T-helper 1 cell treated with Interleukin-12 subunit alpha and Interleukin-12 subunit beta and Interleukin-4 antibody, amounts not matched to agents 30 μg/mL and 1 μg/mL, for 36 hours (primary cell): Measurements from ENCODE around the gene ABHD14A.
"Not testable (repeated sequence)": the region's sequence is repeated elsewhere in the genome, so short reads cannot be mapped to it uniquely, and the experiment has no call there.

ENCODE experiments used
- H3K27ac Mint-ChIP-seq: one replicate; pipeline ENCODE4 v1.8.0; 2021; ENCODE audit warnings: mild to moderate bottlenecking, mixed read lengths
- H3K27me3 Mint-ChIP-seq: one replicate; pipeline ENCODE4 v1.8.0; 2021; ENCODE audit warnings: low read depth, mixed read lengths
- H3K36me3 Mint-ChIP-seq: one replicate; pipeline ENCODE4 v1.8.0; 2021; ENCODE audit warnings: low read depth, mixed read lengths
- H3K4me1 Mint-ChIP-seq: one replicate; pipeline ENCODE4 v1.8.0; 2021; ENCODE audit warnings: low read depth, mixed read lengths
- H3K4me3 Mint-ChIP-seq: one replicate; pipeline ENCODE4 v1.8.0; 2021; ENCODE audit warnings: mild to moderate bottlenecking, moderate library complexity, mixed read lengths
- H3K9me3 Mint-ChIP-seq: one replicate; pipeline ENCODE4 v1.8.0; 2021; ENCODE audit warnings: mixed read lengths

The ABHD14A gene

DNA sequence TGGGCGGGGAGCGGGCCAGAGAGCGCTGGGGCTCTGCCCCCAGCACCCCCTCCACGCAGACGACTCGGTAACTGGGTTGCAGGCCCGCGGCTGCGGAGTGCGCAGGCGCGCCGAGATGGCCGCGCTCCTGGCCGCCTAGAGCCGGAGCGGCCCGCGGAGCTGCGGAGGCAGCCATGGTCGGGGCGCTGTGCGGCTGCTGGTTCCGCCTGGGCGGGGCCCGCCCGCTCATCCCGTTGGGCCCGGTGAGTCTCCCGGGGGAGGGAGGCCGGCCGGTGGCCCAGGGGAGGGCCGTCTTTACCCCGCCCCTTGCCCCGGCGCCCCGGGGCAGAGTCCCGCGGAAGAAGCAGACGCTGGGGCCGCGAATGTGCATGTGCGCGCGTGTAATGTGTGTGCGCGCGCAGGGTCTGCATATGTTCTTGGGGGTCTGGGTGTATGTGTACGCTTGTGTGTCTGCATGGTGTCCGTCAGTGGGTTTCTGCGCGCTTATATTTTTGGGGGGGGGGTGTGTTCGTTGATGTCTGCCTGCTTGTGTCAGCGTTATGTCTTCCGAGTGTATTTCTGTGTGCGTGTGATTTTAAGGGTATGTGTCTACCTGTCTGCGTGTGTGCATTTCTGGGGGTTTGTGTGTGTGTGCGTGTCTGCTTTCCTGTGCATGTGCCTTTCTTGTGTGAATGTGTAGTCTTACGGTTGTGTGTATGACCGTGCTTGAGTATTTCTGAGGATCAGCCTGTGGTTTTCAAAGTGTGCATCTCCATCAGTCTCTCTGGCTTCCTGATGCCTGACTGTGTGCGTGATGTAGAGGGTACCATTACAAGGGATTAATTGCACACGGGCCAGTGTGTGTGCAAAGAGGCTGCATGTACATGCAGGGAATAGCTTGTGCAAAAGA lies at the start of gene ABHD14A:
ABHD14A (plus strand) TSS at position 102 of the 889 bp plus-strand sequence; CDS start at position 174, 72 bp downstream.
- H3K27ac Mint-ChIP-seq, result peak within 1 kb of the TSS; percentile 88
- peak within 1 kb of the TSS; percentile 94 for H3K4me3 Mint-ChIP-seq
- peaks cover 23% of the 10 kb centered on the region for H3K4me1 Mint-ChIP-seq
- H3K9me3 Mint-ChIP-seq, result no peaks in the 10 kb centered on the region
- no peaks in the 10 kb centered on the region for H3K27me3 Mint-ChIP-seq
- no peaks in the 10 kb centered on the region for H3K36me3 Mint-ChIP-seq

DNA sequence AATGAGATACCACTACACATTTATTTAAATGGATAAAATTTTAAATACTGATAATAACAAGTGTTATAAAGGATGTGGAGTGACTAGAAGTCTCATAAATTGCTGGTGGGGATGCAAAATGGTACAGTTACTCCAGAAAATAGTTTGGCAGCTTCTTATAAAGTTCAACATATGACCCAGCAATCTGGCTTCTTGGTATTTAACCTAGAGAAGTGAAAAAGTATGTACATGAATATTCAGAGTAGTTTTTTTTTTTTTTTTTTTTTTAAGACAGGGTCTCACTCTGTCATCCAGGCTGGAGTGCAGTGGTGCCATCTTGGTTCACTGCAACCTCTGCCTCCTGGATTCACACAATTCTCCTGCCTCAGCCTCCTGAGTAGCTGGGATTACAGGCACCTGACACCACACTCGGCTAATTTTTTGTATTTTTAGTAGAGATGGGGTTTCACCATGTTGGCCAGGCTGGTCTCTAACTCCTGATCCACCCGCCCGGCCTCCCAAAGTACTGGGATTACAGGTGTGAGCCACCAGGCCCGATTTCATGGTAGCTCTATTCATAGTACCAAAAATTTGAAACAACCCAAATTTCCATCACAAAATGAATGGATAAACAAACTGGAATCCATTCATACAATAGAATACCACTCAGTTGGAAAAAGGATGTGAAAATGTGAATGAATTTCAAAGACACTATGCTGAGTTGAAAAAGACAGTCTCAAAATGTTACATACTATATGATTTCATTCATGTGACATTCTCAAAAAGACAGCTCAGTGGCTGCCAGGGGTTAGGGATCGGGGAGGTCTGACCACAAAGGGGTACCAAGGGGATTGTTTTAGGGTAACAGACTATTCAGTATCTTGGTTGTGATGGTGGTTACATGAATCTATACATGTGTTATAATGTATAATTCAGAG lies 47.5 kb upstream of the ABHD14A start:
- Mint-ChIP-seq H3K4me3 (no peak overlapping the region), H3K27me3 (no peaks in the 10 kb centered on the region), H3K27ac (no peak overlapping the region), H3K9me3 (no peaks in the 10 kb centered on the region), H3K4me1 (no peaks in the 10 kb centered on the region), H3K36me3 (peaks cover 2% of the 10 kb centered on the region)

DNA sequence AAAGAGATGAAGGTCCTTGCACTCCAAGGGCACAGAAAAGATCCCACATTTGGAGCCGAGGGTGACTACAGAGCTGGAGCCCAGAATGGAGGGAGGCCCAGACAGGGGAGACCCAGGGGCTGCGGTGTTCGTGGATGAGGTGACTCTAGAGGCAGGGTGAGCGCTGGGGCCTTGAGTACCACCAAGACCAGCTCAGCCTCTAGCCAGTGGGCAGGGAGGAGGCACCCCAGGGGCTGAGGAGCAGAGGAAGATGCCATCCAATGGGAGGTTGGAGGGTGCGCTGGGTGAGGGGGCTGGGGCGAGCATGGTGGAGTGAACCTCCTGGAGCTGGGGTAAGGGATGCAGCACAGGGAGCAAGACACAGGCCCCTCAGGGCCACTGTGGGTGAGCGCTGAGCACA lies 46.4 kb upstream of the ABHD14A start:
- Mint-ChIP-seq H3K27ac (no peak overlapping the region), H3K36me3 (peaks cover 2% of the 10 kb centered on the region), H3K4me1 (no peaks in the 10 kb centered on the region), H3K9me3 (no peaks in the 10 kb centered on the region), H3K4me3 (no peak overlapping the region), H3K27me3 (no peaks in the 10 kb centered on the region)

DNA sequence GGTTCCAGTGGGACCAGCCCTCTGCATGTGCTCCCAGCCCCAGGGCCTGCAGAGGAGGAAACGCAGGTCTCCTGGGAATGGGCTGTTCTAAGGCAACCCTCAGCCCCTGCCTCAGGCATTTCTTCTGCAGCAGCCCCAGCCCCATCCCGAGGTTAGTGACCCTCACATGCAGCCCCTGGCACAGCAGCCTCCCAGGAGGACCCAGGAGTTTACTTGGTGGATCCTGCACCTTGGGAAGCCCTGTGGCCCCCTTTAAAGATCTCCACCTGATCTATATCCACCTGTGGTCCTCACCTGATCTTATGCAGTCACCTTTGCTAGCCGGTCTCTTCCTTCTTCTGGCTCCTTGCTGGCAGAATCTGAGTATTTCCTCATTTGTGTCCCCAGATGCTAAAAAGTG lies 45.9 kb upstream of the ABHD14A start:
- H3K4me1 Mint-ChIP-seq, H3K27ac Mint-ChIP-seq, H3K9me3 Mint-ChIP-seq, H3K4me3 Mint-ChIP-seq, H3K36me3 Mint-ChIP-seq, H3K27me3 Mint-ChIP-seq: not testable (repeated sequence)

DNA sequence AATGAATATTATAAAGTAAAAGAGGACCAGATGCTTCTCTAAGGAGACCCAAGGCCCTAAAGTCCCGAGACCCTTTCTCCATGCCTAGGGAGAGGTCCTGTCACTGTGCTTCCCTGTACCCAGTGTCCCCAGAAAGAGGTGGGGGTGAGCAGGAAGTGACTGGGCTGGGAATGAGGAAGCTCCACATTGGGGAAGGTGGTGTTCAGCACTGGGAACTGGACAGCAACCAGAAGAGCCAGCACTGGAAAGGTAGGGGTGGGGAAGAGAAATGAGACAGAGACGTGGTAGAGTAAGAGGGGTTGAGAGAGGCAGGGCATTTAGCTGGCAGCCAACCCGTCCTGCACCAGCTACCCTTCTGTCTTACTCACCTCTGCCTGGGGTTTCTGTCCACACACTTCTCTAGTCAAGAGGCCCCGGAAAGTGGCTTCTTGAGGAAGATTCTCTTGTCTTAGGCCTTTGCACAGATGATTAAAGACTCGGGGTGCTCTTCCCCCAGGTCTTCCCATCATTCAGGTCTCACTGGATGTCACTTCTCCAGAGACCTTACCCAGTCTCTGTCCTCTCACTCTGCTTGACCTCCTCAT lies 45.4 kb upstream of the ABHD14A start:
- no peaks in the 10 kb centered on the region for H3K4me1 Mint-ChIP-seq
- no peak overlapping the region for H3K4me3 Mint-ChIP-seq
- no peaks in the 10 kb centered on the region for H3K9me3 Mint-ChIP-seq
- no peaks in the 10 kb centered on the region for H3K27me3 Mint-ChIP-seq
- no peak overlapping the region for H3K27ac Mint-ChIP-seq
- peaks cover 4% of the 10 kb centered on the region for H3K36me3 Mint-ChIP-seq

DNA sequence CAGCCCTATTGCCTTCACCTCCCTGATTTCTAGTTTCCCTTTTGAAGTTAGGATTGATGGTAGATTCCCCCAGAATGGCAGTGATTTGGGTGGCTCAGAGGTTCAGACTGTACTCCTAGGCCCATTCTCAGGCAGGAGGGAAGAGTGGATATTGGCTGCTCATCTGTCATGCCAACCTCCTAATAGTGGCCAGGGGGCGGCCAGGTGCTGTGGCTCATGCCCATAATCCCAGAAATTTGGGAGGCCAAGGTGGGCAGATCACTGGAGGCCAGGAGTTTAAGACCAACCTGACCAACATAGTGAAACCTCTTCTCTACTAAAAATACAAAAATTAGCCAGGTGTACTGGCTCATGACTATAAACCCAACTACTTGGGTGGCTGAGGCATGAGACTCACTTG lies 44.4 kb upstream of the ABHD14A start:
- no peak overlapping the region for H3K27ac Mint-ChIP-seq
- peaks cover 4% of the 10 kb centered on the region for H3K36me3 Mint-ChIP-seq
- no peaks in the 10 kb centered on the region for H3K27me3 Mint-ChIP-seq
- no peaks in the 10 kb centered on the region for H3K9me3 Mint-ChIP-seq
- H3K4me1 Mint-ChIP-seq, result no peaks in the 10 kb centered on the region
- no peak overlapping the region for H3K4me3 Mint-ChIP-seq

DNA sequence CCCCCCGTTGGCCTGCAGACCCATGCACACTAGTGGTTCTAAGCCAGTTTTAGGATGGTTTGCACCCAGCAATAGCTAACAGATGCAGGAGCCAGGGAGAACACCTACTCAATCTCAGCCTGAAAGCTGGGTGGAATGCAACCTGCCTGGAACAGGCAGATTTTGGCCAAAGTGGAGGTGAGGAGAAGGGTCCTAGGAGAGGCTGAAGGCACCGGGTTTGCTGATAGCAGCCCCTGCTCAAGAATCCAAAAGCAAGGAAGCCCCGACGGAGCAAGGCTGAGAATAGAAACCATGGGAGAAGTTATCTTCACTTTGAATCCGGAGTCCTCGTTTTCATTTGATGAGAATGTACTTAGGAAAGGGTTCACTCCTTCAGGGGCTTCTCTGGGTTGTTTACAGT lies 43.1 kb upstream of the ABHD14A start:
- Mint-ChIP-seq H3K27me3 (no peaks in the 10 kb centered on the region), H3K27ac (no peak overlapping the region), H3K4me3 (no peak overlapping the region), H3K4me1 (no peaks in the 10 kb centered on the region), H3K36me3 (peaks cover 6% of the 10 kb centered on the region), H3K9me3 (no peaks in the 10 kb centered on the region)

DNA sequence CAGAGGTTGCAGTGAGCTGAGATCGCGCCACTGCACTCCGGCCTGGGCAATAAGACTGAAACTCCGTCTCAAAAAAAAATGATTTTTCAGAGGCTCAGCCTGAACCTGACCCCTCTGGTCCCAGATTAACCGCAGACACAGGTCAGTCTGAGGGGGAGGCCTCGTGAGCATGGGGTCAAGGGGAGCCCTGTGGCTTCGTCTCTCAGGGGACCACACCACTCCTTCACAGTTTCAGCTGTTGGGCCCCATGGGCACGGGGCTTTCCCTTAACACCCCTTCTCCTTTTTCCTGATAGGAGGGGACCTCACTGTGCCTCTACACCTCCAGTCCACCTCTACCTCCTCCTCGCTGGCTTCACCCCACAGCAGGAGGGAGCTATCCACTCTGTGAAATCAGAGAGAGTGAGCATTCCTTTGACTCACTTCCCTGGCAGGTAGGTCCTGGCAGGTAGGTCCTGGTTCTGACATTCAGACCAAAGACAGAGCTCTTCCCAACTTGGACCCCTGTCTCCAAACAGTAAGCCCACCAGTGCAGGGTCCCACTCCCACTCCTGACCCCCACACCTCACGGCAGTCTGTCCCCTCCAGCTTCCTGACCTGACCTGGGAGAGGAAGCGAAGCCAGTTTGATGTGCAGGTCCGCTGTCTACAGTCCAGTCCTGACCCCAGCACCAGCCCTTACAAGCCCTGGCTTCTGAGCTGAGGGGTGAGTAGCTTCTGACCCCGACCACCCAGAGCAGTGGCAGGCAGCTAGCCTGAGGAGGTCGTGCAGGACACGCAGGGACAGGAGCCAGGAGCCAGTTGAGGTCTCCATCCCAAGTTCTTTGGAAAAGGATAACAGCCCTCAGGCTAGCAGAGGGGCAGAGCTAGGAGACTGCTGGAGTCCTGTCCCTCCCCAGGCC lies 42.1 kb upstream of the ABHD14A start:
- H3K27me3 Mint-ChIP-seq, result no peaks in the 10 kb centered on the region
- H3K36me3 Mint-ChIP-seq, result peaks cover 12% of the 10 kb centered on the region
- no peak overlapping the region for H3K27ac Mint-ChIP-seq
- H3K9me3 Mint-ChIP-seq, result no peaks in the 10 kb centered on the region
- no peak overlapping the region for H3K4me3 Mint-ChIP-seq
- no peaks in the 10 kb centered on the region for H3K4me1 Mint-ChIP-seq

DNA sequence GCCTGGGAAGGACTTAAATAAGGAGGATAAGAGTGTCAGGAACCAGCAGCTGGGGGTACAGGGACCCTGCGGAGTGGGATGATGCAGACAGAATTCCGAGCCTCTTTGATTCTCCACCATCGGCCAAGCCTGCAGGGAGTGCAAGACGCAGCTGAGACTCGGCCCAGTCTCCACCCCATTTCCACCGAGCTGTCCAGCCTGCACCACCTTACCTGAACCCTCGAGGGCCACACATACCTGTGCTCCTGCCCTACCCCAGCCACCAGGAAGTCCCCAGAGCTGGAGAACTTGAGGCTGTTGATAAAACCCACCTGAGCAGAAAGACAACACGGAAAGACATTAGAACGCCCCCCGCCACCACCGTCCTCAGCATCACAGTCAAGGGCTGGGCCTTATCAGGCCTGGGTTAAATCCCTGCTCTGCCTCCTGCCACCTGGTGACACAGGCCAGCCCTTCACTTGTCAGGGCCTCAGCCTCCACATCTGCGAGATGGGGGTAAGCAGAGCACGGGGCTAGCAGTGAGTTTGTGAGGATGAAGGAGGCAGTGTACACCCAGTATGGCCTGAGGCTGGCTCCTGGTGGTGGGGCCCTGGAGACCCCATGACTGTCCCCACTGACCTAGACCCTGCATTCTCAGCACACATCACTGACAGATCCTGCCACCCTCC lies 41.3 kb upstream of the ABHD14A start:
- H3K27ac Mint-ChIP-seq, result no peak overlapping the region
- no peaks in the 10 kb centered on the region for H3K9me3 Mint-ChIP-seq
- no peak overlapping the region for H3K4me3 Mint-ChIP-seq
- H3K4me1 Mint-ChIP-seq, result peaks cover 3% of the 10 kb centered on the region
- peaks cover 14% of the 10 kb centered on the region for H3K36me3 Mint-ChIP-seq
- H3K27me3 Mint-ChIP-seq, result no peaks in the 10 kb centered on the region

DNA sequence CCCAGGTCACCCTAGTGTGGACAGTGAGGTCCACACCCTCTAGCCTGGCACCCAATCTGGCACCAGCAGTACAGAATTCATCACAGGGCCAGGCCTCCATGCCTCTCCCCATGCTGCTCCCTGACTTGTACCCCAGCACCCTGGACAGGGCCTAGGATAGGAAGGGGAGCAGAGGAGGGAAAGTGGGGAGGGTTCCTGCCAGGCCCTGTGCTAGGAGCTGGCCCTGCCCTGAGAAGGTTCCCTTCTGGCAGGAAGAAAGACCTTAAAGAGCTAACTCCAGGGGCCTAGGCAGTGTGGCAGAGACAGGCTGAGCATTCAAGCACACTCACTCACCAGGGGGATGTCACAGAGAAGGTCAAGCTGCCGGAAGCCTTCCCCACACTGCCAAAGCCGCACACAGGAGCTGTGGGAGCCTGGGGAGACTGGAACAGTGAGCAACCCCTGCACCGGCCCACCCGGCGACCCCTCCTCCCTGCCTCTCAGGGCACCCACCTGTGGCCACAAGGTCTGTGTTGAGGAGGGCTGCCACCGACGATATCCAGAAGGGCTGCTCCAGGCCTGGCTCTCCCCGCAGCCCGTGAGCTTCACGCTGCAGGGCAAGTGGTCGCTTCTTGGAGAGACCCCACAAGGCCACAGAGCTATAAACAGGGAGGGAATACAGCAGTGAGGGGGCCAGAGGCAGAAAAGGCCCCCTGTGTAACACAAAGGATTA lies 40.6 kb upstream of the ABHD14A start:
- Mint-ChIP-seq H3K36me3 (peaks cover 14% of the 10 kb centered on the region), H3K9me3 (no peaks in the 10 kb centered on the region), H3K4me1 (peaks cover 6% of the 10 kb centered on the region), H3K27ac (no peak overlapping the region), H3K27me3 (no peaks in the 10 kb centered on the region), H3K4me3 (no peak overlapping the region)

DNA sequence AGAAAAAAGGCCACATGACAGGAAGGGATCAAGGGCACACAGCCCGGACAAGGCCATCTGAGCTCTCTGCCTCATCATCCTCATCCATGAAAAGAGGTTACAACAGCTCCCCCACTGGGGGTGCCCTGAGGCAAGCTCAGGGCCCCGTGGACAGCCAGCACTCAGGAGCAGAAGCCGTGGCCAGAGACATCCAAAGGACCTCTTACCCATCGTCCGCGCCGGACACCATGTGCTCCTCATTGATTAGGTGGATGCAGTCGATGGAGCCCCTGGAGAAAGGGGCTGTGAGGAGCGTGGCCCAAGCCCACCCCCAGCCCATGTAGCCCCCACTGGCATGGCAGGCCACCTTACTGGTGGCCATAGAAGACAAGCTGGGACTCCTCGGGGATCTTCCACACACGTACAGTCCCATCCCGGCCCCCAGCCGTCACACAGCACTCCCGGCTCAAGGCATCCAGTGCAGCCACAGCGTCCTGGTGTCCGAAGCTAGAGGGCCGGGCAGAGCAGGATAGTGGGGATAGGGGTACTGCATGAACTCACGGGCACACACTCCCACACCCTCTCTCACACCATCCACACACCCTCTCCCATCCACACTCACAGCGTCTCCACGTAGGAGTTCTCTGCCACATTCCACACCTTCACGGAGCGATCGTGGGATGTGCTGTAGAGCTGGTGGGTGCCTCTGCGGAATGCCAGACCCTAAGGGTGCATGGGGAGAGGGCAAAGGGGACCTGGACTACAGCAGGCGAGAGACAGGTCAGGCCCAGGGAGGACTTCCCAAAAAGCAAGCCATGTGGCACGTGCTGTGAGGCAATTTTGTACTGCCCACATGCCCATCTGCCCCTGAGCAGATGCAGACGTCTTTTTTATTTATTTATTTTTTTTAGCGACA lies 39.6 kb upstream of the ABHD14A start:
- no peak overlapping the region for H3K4me3 Mint-ChIP-seq
- H3K9me3 Mint-ChIP-seq, result no peaks in the 10 kb centered on the region
- no peaks in the 10 kb centered on the region for H3K27me3 Mint-ChIP-seq
- H3K27ac Mint-ChIP-seq, result no peak overlapping the region
- peaks cover 8% of the 10 kb centered on the region for H3K4me1 Mint-ChIP-seq
- peaks cover 14% of the 10 kb centered on the region for H3K36me3 Mint-ChIP-seq
